T-cell (primary cell): ENCODE results near the gene FILIP1L. TPM values are rescaled to one million over a fixed set of nuclear protein-coding genes. Genes with fewer than 3 reads are reported as not detected.

Experiments
- ATAC-seq, 4 experiments: fragments of 200-7000 bp in 3 of 4; fragments of 150-1000 bp in 1 of 4; cut with Tn5 transposase; replicated peaks in 1 of 4; 1 replicate in 3 of 4; 2 replicates in 1 of 4; pipeline ENCODE4 v1.10.0; 2021; ENCODE audit warnings: moderate library complexity in 3 of 4, mild to moderate bottlenecking in 2 of 4, moderate number of reproducible peaks in 1 of 4
- CTCF ChIA-PET, 2 donors: fragments of 300-600 bp; sonication (Branson Sonifier 250); formaldehyde crosslinking; loops; one replicate each; lab custom pipeline; 2022; ENCODE audit warnings: antibody characterized with exemption in 2 of 2; lab: Charles Lee
- POLR2A ChIA-PET, 2 donors: fragments of 300-600 bp; sonication (Branson Sonifier 250); formaldehyde crosslinking; loops; one replicate each; lab custom pipeline; 2022; ENCODE audit warnings: antibody characterized with exemption in 2 of 2; lab: Charles Lee
- DNase-seq, 35 experiments: peaks; one replicate each; pipeline versions ENCODE4 v3.0.0 to v3.0.0-alpha.2; 2013 to 2023
- H3K27ac ChIP-seq: one replicate; pipeline ENCODE4 v1.5.1; 2013; ENCODE audit warnings: low read length
- H3K27me3 ChIP-seq, 2 experiments: replicated peaks in 1 of 2; 1 replicate in 1 of 2; 2 replicates in 1 of 2; pipeline versions ENCODE4 v1.6.1 to v1.7.0; 2013; ENCODE audit warnings: low read length in 1 of 2, mixed read lengths in 1 of 2; ENCODE audit not compliant: control insufficient read depth in 2 of 2, insufficient read depth in 2 of 2; ENCODE audit errors: extremely low read depth in 1 of 2
- H3K36me3 ChIP-seq, 2 donors: 1 replicate in 1 of 2; 2 replicates in 1 of 2; pipeline versions ENCODE4 v1.6.1 to v1.7.0; 2013; ENCODE audit warnings: low read length in 1 of 2; ENCODE audit not compliant: control insufficient read depth in 2 of 2, insufficient read depth in 1 of 2; ENCODE audit errors: extremely low read depth in 1 of 2
- H3K4me1 ChIP-seq, 2 experiments: 1 replicate in 1 of 2; 2 replicates in 1 of 2; pipeline versions ENCODE4 v1.6.1 to v1.7.0; 2013; ENCODE audit warnings: low read length in 2 of 2, mixed read lengths in 1 of 2; ENCODE audit not compliant: insufficient read depth in 2 of 2, control insufficient read depth in 1 of 2; ENCODE audit errors: extremely low read depth in 1 of 2
- H3K4me3 ChIP-seq, 2 donors: 1 replicate in 1 of 2; 2 replicates in 1 of 2; pipeline versions ENCODE4 v1.5.1 to v1.7.0; 2013; ENCODE audit warnings: mild to moderate bottlenecking in 2 of 2, low read length in 1 of 2, moderate library complexity in 1 of 2; ENCODE audit not compliant: control insufficient read depth in 1 of 2; ENCODE audit errors: extremely low read depth in 1 of 2
- H3K9me3 ChIP-seq: 2 replicates; pipeline ENCODE4 v1.7.0; 2013
- H3K27ac Mint-ChIP-seq, 2 donors: one replicate each; pipeline ENCODE4 v1.8.0; 2020 to 2021; ENCODE audit warnings: mild to moderate bottlenecking in 2 of 2, mixed read lengths in 2 of 2
- H3K27me3 Mint-ChIP-seq, 2 donors: one replicate each; pipeline ENCODE4 v1.8.0; 2021 to 2022; ENCODE audit warnings: mixed read lengths in 2 of 2
- H3K36me3 Mint-ChIP-seq: one replicate; pipeline ENCODE4 v1.8.0; 2021; ENCODE audit warnings: mixed read lengths
- H3K4me1 Mint-ChIP-seq, 3 donors: one replicate each; pipeline ENCODE4 v1.8.0; 2020 to 2022; ENCODE audit warnings: mixed read lengths in 3 of 3, mild to moderate bottlenecking in 1 of 3
- H3K4me3 Mint-ChIP-seq, 3 donors: one replicate each; pipeline ENCODE4 v1.8.0; 2020 to 2022; ENCODE audit warnings: mild to moderate bottlenecking in 3 of 3, mixed read lengths in 3 of 3, moderate library complexity in 3 of 3
- H3K9me3 Mint-ChIP-seq, 3 donors: one replicate each; pipeline ENCODE4 v1.8.0; 2020 to 2022; ENCODE audit warnings: mixed read lengths in 3 of 3
- WGBS: methylation state at CpG from one replicate; pipeline ENCODE4 v1.1.5; 2013; ENCODE audit warnings: missing lambda C conversion rate; ENCODE audit not compliant: insufficient coverage; 5-methylcytosine and 5-hydroxymethylcytosine counted together
- total RNA-seq, 35 experiments: library from RNA in 6 of 35; stranded (reverse) in 6 of 35; fragments of 120-200 nt in 1 of 35; gene quantifications; one replicate each; pipeline versions ENCODE4 v1.2.1 to v1.2.4 and lab custom pipeline; 2013 to 2026

Gene FILIP1L
- total RNA-seq, 5 donors from 2014 or later (not counting 1 experiment from before 2014, with no cell fraction given), result 0.10 to 0.38 (median 0.27) TPM; not detected in 1

- H3K9me3 ChIP-seq, result no peaks in the 10 kb centered on the region
- H3K36me3 Mint-ChIP-seq, result peaks cover 14% of the 10 kb centered on the region
- H3K36me3 ChIP-seq, result peaks cover 0 to 3% of the 10 kb centered on the region in 2 donors
- no peak overlapping the region for H3K4me3 Mint-ChIP-seq
- H3K9me3 Mint-ChIP-seq, result no peaks in the 10 kb centered on the region
- H3K27me3 Mint-ChIP-seq, result no peaks in the 10 kb centered on the region
- no CpG with 5 or more reads among the region's 1 CpG for whole genome bisulfite sequencing
- H3K27ac Mint-ChIP-seq, result no peak overlapping the region
- no peak overlapping the region for H3K4me3 ChIP-seq
- ChIA-PET CTCF (no interaction called here), POLR2A (no interaction called here)
- H3K4me1 Mint-ChIP-seq, result peaks cover 5 to 8% (median 7%) of the 10 kb centered on the region in 3 donors
- no peak overlapping the region for H3K27ac ChIP-seq
- H3K4me1 ChIP-seq, result no peaks in the 10 kb centered on the region
- no peak for ATAC-seq
- no peak for DNase-seq
- H3K27me3 ChIP-seq, result no peaks in the 10 kb centered on the region
Measured at GRCh38 chr3:100082714-100083113, 31.6 kb downstream of the FILIP1L start.

- Histone ChIP-seq H3K27ac (no peak overlapping the region), H3K36me3 (peaks cover 0 to 3% of the 10 kb centered on the region in 2 donors), H3K27me3 (no peaks in the 10 kb centered on the region), H3K4me1 (no peaks in the 10 kb centered on the region), H3K9me3 (no peaks in the 10 kb centered on the region), H3K4me3 (no peak overlapping the region)
- Mint-ChIP-seq H3K9me3 (no peaks in the 10 kb centered on the region), H3K27me3 (no peaks in the 10 kb centered on the region), H3K4me3 (no peak overlapping the region), H3K27ac (no peak overlapping the region), H3K4me1 (peaks cover 5 to 6% (median 5%) of the 10 kb centered on the region in 3 donors), H3K36me3 (peaks cover 14% of the 10 kb centered on the region)
- DNase-seq (no peak), ATAC-seq (no peak)
- POLR2A ChIA-PET, result no interaction called here
- CTCF ChIA-PET, result no interaction called here
- WGBS, result 83% methylated on average over 1 of the region's 2 CpGs
Measured at GRCh38 chr3:100081986-100082692, 32.2 kb downstream of the FILIP1L start.

GRCh38 chr3:100081311-100081710 is 33.0 kb downstream of the FILIP1L start:
- ATAC-seq (no peak), DNase-seq (no peak)
- Mint-ChIP-seq H3K27ac (no peak overlapping the region), H3K36me3 (peaks cover 14% of the 10 kb centered on the region), H3K9me3 (no peaks in the 10 kb centered on the region), H3K4me3 (no peak overlapping the region), H3K4me1 (peaks cover 4 to 11% (median 4%) of the 10 kb centered on the region in 3 donors), H3K27me3 (no peaks in the 10 kb centered on the region)
- no peak overlapping the region for H3K27ac ChIP-seq
- no CpG with 5 or more reads among the region's 1 CpG for WGBS
- POLR2A ChIA-PET, result no interaction called here
- no peaks in the 10 kb centered on the region for H3K27me3 ChIP-seq
- H3K9me3 ChIP-seq, result no peaks in the 10 kb centered on the region
- H3K4me3 ChIP-seq, result no peak overlapping the region
- H3K36me3 ChIP-seq, result peaks cover 0 to 3% of the 10 kb centered on the region in 2 donors
- H3K4me1 ChIP-seq, result no peaks in the 10 kb centered on the region
- CTCF ChIA-PET, result no interaction called here

GRCh38 chr3:100080573-100080972 is 33.7 kb downstream of the FILIP1L start:
- Histone ChIP-seq H3K36me3 (peaks cover 0 to 3% of the 10 kb centered on the region in 2 donors), H3K4me1 (peaks cover 3 to 6% of the 10 kb centered on the region in 2 experiments), H3K27ac (no peak overlapping the region), H3K9me3 (no peaks in the 10 kb centered on the region), H3K4me3 (no peak overlapping the region), H3K27me3 (no peaks in the 10 kb centered on the region)
- CTCF ChIA-PET, result interaction anchor here in 1 of 2 donors (0.6 kb wide), 1 partner anchor 55 kb away, joined by 4 read pairs; no protein-coding TSS in a partner anchor
- no peaks in the 10 kb centered on the region for H3K9me3 Mint-ChIP-seq
- WGBS, result 100% methylated on average over 1 of the region's 2 CpGs
- H3K4me3 Mint-ChIP-seq, result no peak overlapping the region
- no peak overlapping the region for H3K27ac Mint-ChIP-seq
- ATAC-seq (no peak), DNase-seq (no peak)
- POLR2A ChIA-PET, result interaction anchor here in 1 of 2 donors (0.6 kb wide), 1 partner anchor 594 kb away, joined by 7 read pairs; no protein-coding TSS in a partner anchor
- H3K4me1 Mint-ChIP-seq, result peaks cover 11 to 18% (median 12%) of the 10 kb centered on the region in 3 donors
- H3K27me3 Mint-ChIP-seq, result no peaks in the 10 kb centered on the region
- peaks cover 14% of the 10 kb centered on the region for H3K36me3 Mint-ChIP-seq

GRCh38 chr3:100079328-100079727 is 35.0 kb downstream of the FILIP1L start:
- Histone ChIP-seq H3K27ac (no peak overlapping the region), H3K4me1 (peaks cover 6 to 12% of the 10 kb centered on the region in 2 experiments), H3K27me3 (no peaks in the 10 kb centered on the region), H3K36me3 (peaks cover 0 to 3% of the 10 kb centered on the region in 2 donors), H3K4me3 (no peak overlapping the region), H3K9me3 (no peaks in the 10 kb centered on the region)
- peaks cover 18 to 26% (median 18%) of the 10 kb centered on the region in 3 donors for H3K4me1 Mint-ChIP-seq
- no peak overlapping the region for H3K27ac Mint-ChIP-seq
- ChIA-PET POLR2A (no interaction called here), CTCF (no interaction called here)
- no CpG with 5 or more reads among the region's 1 CpG for WGBS
- ATAC-seq (no peak), DNase-seq (no peak)
- H3K36me3 Mint-ChIP-seq, result peaks cover 14% of the 10 kb centered on the region
- no peaks in the 10 kb centered on the region for H3K27me3 Mint-ChIP-seq
- no peaks in the 10 kb centered on the region for H3K9me3 Mint-ChIP-seq
- H3K4me3 Mint-ChIP-seq, result no peak overlapping the region

GRCh38 chr3:100076731-100077529 is 37.4 kb downstream of the FILIP1L start:
- Histone ChIP-seq H3K4me1 (peaks cover 22 to 34% of the 10 kb centered on the region in 2 experiments), H3K27me3 (no peaks in the 10 kb centered on the region), H3K4me3 (no peak overlapping the region), H3K36me3 (peaks cover 0 to 3% of the 10 kb centered on the region in 2 donors), H3K27ac (no peak overlapping the region), H3K9me3 (no peaks in the 10 kb centered on the region)
- H3K4me3 Mint-ChIP-seq, result peak overlapping the region in 1 of 3 donors; percentile 31
- ATAC-seq, result no peak
- POLR2A ChIA-PET, result no interaction called here
- no peaks in the 10 kb centered on the region for H3K9me3 Mint-ChIP-seq
- H3K27me3 Mint-ChIP-seq, result no peaks in the 10 kb centered on the region
- no peak for DNase-seq
- CTCF ChIA-PET, result interaction anchor here (0.5 to 1.1 kb wide), 5 partner anchors 8 to 245 kb away, joined by 3 to 5 read pairs (median 3); no protein-coding TSS in a partner anchor
- H3K27ac Mint-ChIP-seq, result no peak overlapping the region
- H3K36me3 Mint-ChIP-seq, result peaks cover 3% of the 10 kb centered on the region
- H3K4me1 Mint-ChIP-seq, result peaks cover 42 to 45% (median 42%) of the 10 kb centered on the region in 3 donors
- WGBS, result 80% methylated on average over 1 of the region's 7 CpGs
